IMR-90 (cell line): ENCODE measurements around the gene WDR46. TPM values are rescaled to one million over a fixed set of nuclear protein-coding genes. Genes with fewer than 3 reads are reported as not detected.

ENCODE experiments used
- ATAC-seq: fragments of 200-7000 bp; cut with Tn5 transposase; 2 replicates; pipeline ENCODE4 v1.9.1; 2020; ENCODE audit warnings: low read depth, mild to moderate bottlenecking, moderate library complexity
- BruUV-seq: library from RNA; stranded (reverse); fragments of 400-500 nt; replicated peaks from 2 replicates; lab custom pipeline; 2021; lab: Mats Ljungman, UMichigan
- CTCF ChIA-PET: fragments of 300-600 bp; formaldehyde crosslinking; extraction: SDS; loops from one replicate; lab custom pipeline; 2021; ENCODE audit warnings: antibody characterized with exemption; lab: Yijun Ruan, JAX
- POLR2A ChIA-PET: fragments of 300-600 bp; sonication (Branson Sonifier 250); formaldehyde crosslinking; loops from one replicate; lab custom pipeline; 2022; ENCODE audit warnings: antibody characterized with exemption; ENCODE audit not compliant: unreplicated experiment; lab: Charles Lee
- DNase-seq: peaks from one replicate; pipeline ENCODE4 v3.0.0; 2013
- H2AFZ ChIP-seq: replicated peaks from 2 replicates; pipeline ENCODE3; 2013; ENCODE audit warnings: low read length, mild to moderate bottlenecking; ENCODE audit not compliant: poor library complexity
- H2AK5ac ChIP-seq: 2 replicates; pipeline ENCODE4 v1.6.1; 2013; ENCODE audit warnings: low read depth, low read length, inconsistent platforms
- H2AK9ac ChIP-seq: replicated peaks from 2 replicates; pipeline ENCODE3; 2013; ENCODE audit warnings: mild to moderate bottlenecking, low read depth, low read length, moderate library complexity; ENCODE audit not compliant: poor library complexity
- H2BK120ac ChIP-seq: 2 replicates; pipeline ENCODE4 v1.6.1; 2013; ENCODE audit warnings: low read depth, low read length, inconsistent platforms
- H2BK15ac ChIP-seq: 3 replicates; pipeline ENCODE4 v1.6.1; 2013; ENCODE audit warnings: low read depth, low read length, inconsistent platforms
- H2BK20ac ChIP-seq: 2 replicates; pipeline ENCODE4 v1.6.1; 2013; ENCODE audit warnings: low read depth, mild to moderate bottlenecking, inconsistent platforms, low read length, moderate library complexity
- H2BK5ac ChIP-seq: 2 replicates; pipeline ENCODE4 v1.6.1; 2013; ENCODE audit warnings: mild to moderate bottlenecking, low read depth, low read length, inconsistent platforms; ENCODE audit not compliant: poor library complexity, severe bottlenecking
- H3K14ac ChIP-seq: replicated peaks from 2 replicates; pipeline ENCODE4 v1.6.1; 2013; ENCODE audit warnings: low read depth, low read length, inconsistent platforms
- H3K18ac ChIP-seq: 2 replicates; pipeline ENCODE4 v1.6.1; 2013; ENCODE audit warnings: low read depth, low read length, control low read depth
- H3K23ac ChIP-seq: 2 replicates; pipeline ENCODE4 v1.6.1; 2013; ENCODE audit warnings: low read depth, low read length, inconsistent platforms
- H3K27ac ChIP-seq: 2 replicates; pipeline ENCODE4 v1.5.1; 2013; ENCODE audit warnings: mild to moderate bottlenecking, control low read depth, low read length; ENCODE audit not compliant: insufficient read depth
- H3K27me3 ChIP-seq: 2 replicates; pipeline ENCODE4 v1.6.1; 2013; ENCODE audit warnings: low read length; ENCODE audit not compliant: control insufficient read depth, insufficient read depth
- H3K36me3 ChIP-seq: 2 replicates; pipeline ENCODE4 v1.6.1; 2013; ENCODE audit warnings: low read length, mixed read lengths; ENCODE audit not compliant: control insufficient read depth, insufficient read depth
- H3K4ac ChIP-seq: 2 replicates; pipeline ENCODE4 v1.6.1; 2013; ENCODE audit warnings: low read depth, low read length, inconsistent platforms
- H3K4me1 ChIP-seq: 2 replicates; pipeline ENCODE4 v1.6.1; 2013; ENCODE audit warnings: low read length, mixed read lengths; ENCODE audit not compliant: control insufficient read depth, insufficient read depth
- H3K4me2 ChIP-seq: 2 replicates; pipeline ENCODE4 v1.6.1; 2013; ENCODE audit warnings: low read depth, mild to moderate bottlenecking, control low read depth, low read length, moderate library complexity
- H3K4me3 ChIP-seq: 2 replicates; pipeline ENCODE4 v1.5.1; 2013; ENCODE audit warnings: low read depth, mild to moderate bottlenecking, control low read depth, low read length, moderate library complexity; ENCODE audit not compliant: insufficient read depth
- H3K56ac ChIP-seq: 2 replicates; pipeline ENCODE4 v1.6.1; 2013; ENCODE audit warnings: low read length, inconsistent platforms; ENCODE audit not compliant: insufficient read depth; ENCODE audit errors: extremely low read depth
- H3K79me1 ChIP-seq, 2 experiments: 2 replicates each; pipeline ENCODE4 v1.6.1; 2013; ENCODE audit warnings: low read length in 2 of 2, inconsistent platforms in 1 of 2, low read depth in 1 of 2
- H3K9ac ChIP-seq: 2 replicates; pipeline ENCODE4 v1.6.1; 2013; ENCODE audit warnings: low read depth, low read length, control low read depth
- H3K9me1 ChIP-seq: 2 replicates; pipeline ENCODE4 v1.6.1; 2013; ENCODE audit warnings: low read length, inconsistent platforms; ENCODE audit not compliant: insufficient read depth
- H3K9me3 ChIP-seq: 2 replicates; pipeline ENCODE4 v1.6.1; 2013; ENCODE audit warnings: low read length; ENCODE audit not compliant: control insufficient read depth, insufficient read depth
- H4K20me1 ChIP-seq: 2 replicates; pipeline ENCODE4 v1.6.1; 2013; ENCODE audit warnings: low read length, inconsistent platforms; ENCODE audit not compliant: insufficient read depth
- H4K5ac ChIP-seq: 2 replicates; pipeline ENCODE4 v1.6.1; 2013; ENCODE audit warnings: mild to moderate bottlenecking, low read depth, low read length, control low read depth
- H4K8ac ChIP-seq, 2 experiments: 2 replicates each; pipeline ENCODE4 v1.6.1; 2013; ENCODE audit warnings: low read depth in 2 of 2, low read length in 2 of 2, control low read depth in 1 of 2, inconsistent platforms in 1 of 2
- H4K91ac ChIP-seq: 2 replicates; pipeline ENCODE4 v1.6.1; 2013; ENCODE audit warnings: low read depth, low read length, inconsistent platforms; ENCODE audit not compliant: insufficient read depth
- WGBS, 2 experiments: methylation state at CpG; one replicate each; pipeline versions ENCODE4 v1.1.5 to v1.1.7; 2013; ENCODE audit warnings: missing lambda C conversion rate in 2 of 2; ENCODE audit not compliant: insufficient read length in 1 of 2; ENCODE audit errors: extremely low coverage in 2 of 2; 5-methylcytosine and 5-hydroxymethylcytosine counted together
- dilution Hi-C: fragments of 300-500 bp; cut with HindIII; formaldehyde crosslinking; loops from one replicate; pipeline ENCODE4 v1.14.3; 2018; ENCODE audit warnings: low sequenced_read_pairs; ENCODE audit not compliant: unreplicated experiment
- in situ Hi-C: fragments of 300-500 bp; cut with MboI; formaldehyde crosslinking; loops from 3 replicates; pipeline ENCODE4 v1.14.3; 2019; ENCODE audit warnings: low sequenced_read_pairs, inconsistent platforms, mixed read lengths
- intact Hi-C: fragments of 100-400 bp; cut with micrococcal nuclease; formaldehyde crosslinking; loops from 2 replicates; pipeline ENCODE4 v1.10.0; 2022
- polyA plus RNA-seq, 3 experiments: library from polyadenylated mRNA; depleted of rRNA; stranded (reverse); fragments of >200 nt; gene quantifications; 2 replicates each; pipeline ENCODE4 v1.2.3, GENCODE V29; 2012; ENCODE audit warnings: low replicate concordance in 1 of 3
- total RNA-seq: library from RNA; depleted of rRNA; stranded (reverse); fragments of >200 nt; gene quantifications from 2 replicates; pipeline ENCODE4 v1.2.3, GENCODE V29; 2012
- TF ChIP-seq, protein P1 (sequence below): fragments of 150-350 bp; IDR thresholded peaks from 2 replicates; pipeline ENCODE4 v1.6.1; 2016; ENCODE audit warnings: low read depth, mild to moderate bottlenecking, low read length, moderate library complexity, borderline replicate concordance
- TF ChIP-seq, protein P2 (sequence below): fragments of 150-350 bp; IDR thresholded peaks from 2 replicates; pipeline ENCODE4 v1.6.1; 2017; ENCODE audit warnings: mild to moderate bottlenecking, antibody characterized with exemption, low read length, low read depth

Gene WDR46
- total and polyA plus RNA-seq, 2 of the 4 experiments (the other 2 are of a cell fraction), result 73.8 to 81.6 TPM

DNA sequence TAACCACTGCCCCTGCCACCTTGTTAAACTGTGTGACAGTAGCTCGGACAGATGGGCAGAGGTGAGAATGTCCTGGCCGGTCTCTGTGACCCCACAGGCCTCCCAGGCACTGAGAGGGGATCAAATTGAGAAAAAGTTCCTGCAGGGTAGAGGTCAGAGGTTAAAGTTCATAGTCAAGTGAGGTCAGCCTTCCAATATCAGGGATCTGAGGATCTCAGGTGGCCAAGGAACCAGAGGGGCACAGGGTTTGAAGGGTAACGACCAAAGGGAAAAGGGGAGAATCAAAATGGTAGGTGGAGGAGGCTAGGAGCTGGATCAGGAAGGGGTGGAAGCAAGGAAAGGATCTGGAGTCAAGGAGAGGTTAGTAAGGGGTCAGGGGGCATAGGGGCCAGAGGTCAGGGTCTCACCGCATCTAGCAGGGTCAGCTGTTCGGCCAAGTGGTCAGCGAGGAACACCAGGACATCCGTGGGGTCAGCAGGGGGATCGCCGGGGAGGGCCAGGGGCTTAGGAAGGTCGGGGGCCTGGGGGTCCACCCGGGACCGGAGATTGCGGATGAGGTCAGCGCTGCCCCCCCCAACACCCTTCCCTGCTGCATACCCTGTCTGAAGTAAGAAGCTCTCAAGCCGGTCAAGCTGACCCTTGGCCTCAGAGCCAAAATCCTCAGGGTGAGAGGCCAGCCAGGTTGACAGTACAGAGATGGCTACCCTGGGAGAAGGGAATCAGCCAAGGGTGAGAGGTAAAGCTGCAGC lies 6.8 kb upstream of the WDR46 start:
- Histone ChIP-seq H3K9me3 (no peaks in the 10 kb centered on the region), H3K4me3 (no peak overlapping the region), H3K18ac (no peak overlapping the region), H4K8ac (no peak overlapping the region), H4K91ac (no peak overlapping the region), H2AK9ac (no peak overlapping the region), H3K56ac (no peak overlapping the region), H2BK5ac (no peak overlapping the region), H3K27me3 (no peaks in the 10 kb centered on the region), H2AFZ (no peak overlapping the region), H3K9me1 (no peaks in the 10 kb centered on the region), H3K4me2 (no peak overlapping the region), H3K4me1 (no peaks in the 10 kb centered on the region), H3K4ac (no peak overlapping the region), H2BK20ac (no peak overlapping the region), H3K9ac (no peak overlapping the region), H2AK5ac (no peak overlapping the region), H2BK15ac (no peak overlapping the region), H4K20me1 (peaks cover 9% of the 10 kb centered on the region), H3K27ac (no peak overlapping the region), H3K14ac (no peak overlapping the region), H4K5ac (no peak overlapping the region), H3K36me3 (peaks cover 30% of the 10 kb centered on the region), H3K79me1 (peaks cover 13 to 37% of the 10 kb centered on the region in 2 experiments; a peak in 3 of 4 replicates), H2BK120ac (no peak overlapping the region), H3K23ac (no peak overlapping the region)
- ATAC-seq (no peak), DNase-seq (no peak)
- TF ChIP-seq, protein P1, sequence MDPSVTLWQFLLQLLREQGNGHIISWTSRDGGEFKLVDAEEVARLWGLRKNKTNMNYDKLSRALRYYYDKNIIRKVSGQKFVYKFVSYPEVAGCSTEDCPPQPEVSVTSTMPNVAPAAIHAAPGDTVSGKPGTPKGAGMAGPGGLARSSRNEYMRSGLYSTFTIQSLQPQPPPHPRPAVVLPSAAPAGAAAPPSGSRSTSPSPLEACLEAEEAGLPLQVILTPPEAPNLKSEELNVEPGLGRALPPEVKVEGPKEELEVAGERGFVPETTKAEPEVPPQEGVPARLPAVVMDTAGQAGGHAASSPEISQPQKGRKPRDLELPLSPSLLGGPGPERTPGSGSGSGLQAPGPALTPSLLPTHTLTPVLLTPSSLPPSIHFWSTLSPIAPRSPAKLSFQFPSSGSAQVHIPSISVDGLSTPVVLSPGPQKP, result no peak
- TF ChIP-seq, protein P2, sequence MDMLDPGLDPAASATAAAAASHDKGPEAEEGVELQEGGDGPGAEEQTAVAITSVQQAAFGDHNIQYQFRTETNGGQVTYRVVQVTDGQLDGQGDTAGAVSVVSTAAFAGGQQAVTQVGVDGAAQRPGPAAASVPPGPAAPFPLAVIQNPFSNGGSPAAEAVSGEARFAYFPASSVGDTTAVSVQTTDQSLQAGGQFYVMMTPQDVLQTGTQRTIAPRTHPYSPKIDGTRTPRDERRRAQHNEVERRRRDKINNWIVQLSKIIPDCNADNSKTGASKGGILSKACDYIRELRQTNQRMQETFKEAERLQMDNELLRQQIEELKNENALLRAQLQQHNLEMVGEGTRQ, result no peak
- ChIA-PET CTCF (interaction anchor here (2.0 kb wide), 1 partner anchor 18 kb away, joined by 5 read pairs; the partner anchor contains the start of gene B3GALT4), POLR2A (no interaction called here)
- in situ Hi-C loops, result no loop called here
- dilution Hi-C loops, result no loop called here
- intact Hi-C loops, result loop anchor here (5.0 kb wide), 1 partner anchor 122 kb away; the partner anchor contains the start of gene CUTA
- no TSS peak for BruUV-seq
- WGBS, 2 experiments, result 63% methylated on average over 2 of the region's 15 CpGs; no CpG with 5 or more reads in 1 of the 2 experiments
